ENCODE measurements around the gene BNIP1.
"Not testable (repeated sequence)": the region's sequence is repeated elsewhere in the genome, so short reads cannot be mapped to it uniquely, and the experiment has no call there.

BNIP1 gene

GRCh38 chr5:173144200-173145176, at the start of gene BNIP1:
Gene BNIP1 (plus strand): TSS chr5:173144531. CDS start chr5:173144546, 15 bp downstream.
- peak; percentile 95 for DNase-seq

GRCh38 chr5:173098787-173099186, 45.5 kb upstream of the BNIP1 start:
- DNase-seq, result no peak

GRCh38 chr5:173099461-173099860, 44.9 kb upstream of the BNIP1 start:
- DNase-seq, result no peak

GRCh38 chr5:173101245-173101644, 43.1 kb upstream of the BNIP1 start:
- DNase-seq, result no peak

- no peak for DNase-seq
Measured at GRCh38 chr5:173103411-173103810, 40.9 kb upstream of the BNIP1 start.

- no peak for DNase-seq
Measured at GRCh38 chr5:173108914-173109313, 35.4 kb upstream of the BNIP1 start.

- no peak for DNase-seq
Measured at GRCh38 chr5:173114536-173114935, 29.8 kb upstream of the BNIP1 start.

GRCh38 chr5:173119719-173120118, 24.6 kb upstream of the BNIP1 start:
- no peak for DNase-seq

GRCh38 chr5:173123416-173123815, 20.9 kb upstream of the BNIP1 start:
- DNase-seq, result no peak

GRCh38 chr5:173132166-173132565, 12.2 kb upstream of the BNIP1 start:
- DNase-seq, result not testable (repeated sequence)

- no peak for DNase-seq
Measured at GRCh38 chr5:173138707-173139106, 5.6 kb upstream of the BNIP1 start.

- no peak for DNase-seq
Measured at GRCh38 chr5:173139631-173140030, 4.7 kb upstream of the BNIP1 start.

- DNase-seq, result no peak
Measured at GRCh38 chr5:173140769-173141168, 3.6 kb upstream of the BNIP1 start.

- no peak for DNase-seq
Measured at GRCh38 chr5:173143567-173143966, 764 bp upstream of the BNIP1 start.

- DNase-seq, result no peak
Measured at GRCh38 chr5:173148354-173148753, 4.0 kb downstream of the BNIP1 start.

GRCh38 chr5:173152547-173152946, 8.2 kb downstream of the BNIP1 start:
- DNase-seq, result no peak

GRCh38 chr5:173153842-173154241, 9.5 kb downstream of the BNIP1 start:
- no peak for DNase-seq

GRCh38 chr5:173154619-173155018, 10.3 kb downstream of the BNIP1 start:
- not testable (repeated sequence) for DNase-seq

- DNase-seq, result no peak
Measured at GRCh38 chr5:173155912-173156311, 11.6 kb downstream of the BNIP1 start.

- no peak for DNase-seq
Measured at GRCh38 chr5:173158366-173158765, 14.0 kb downstream of the BNIP1 start.

- no peak for DNase-seq
Measured at GRCh38 chr5:173159256-173159655, 14.9 kb downstream of the BNIP1 start.

GRCh38 chr5:173161148-173161547, 16.8 kb downstream of the BNIP1 start:
- no peak for DNase-seq

GRCh38 chr5:173163219-173163618, 18.9 kb downstream of the BNIP1 start:
- no peak for DNase-seq

GRCh38 chr5:173165177-173166016, 21.1 kb downstream of the BNIP1 start:
- DNase-seq, result no peak
